GM12878 (cell line): ENCODE results near the gene TOR1A. TPM values are rescaled to one million over a fixed set of nuclear protein-coding genes. Genes with fewer than 3 reads are reported as not detected.

Source experiments
- ATAC-seq: fragments of 200-7000 bp; cut with Tn5 transposase; 3 replicates; pipeline ENCODE4 v1.9.1; 2020; ENCODE audit warnings: mild to moderate bottlenecking, moderate library complexity
- BruUV-seq: library from RNA; stranded (reverse); fragments of 400-500 nt; replicated peaks from 2 replicates; lab custom pipeline; 2021; lab: Mats Ljungman, UMichigan
- CTCF ChIA-PET: fragments of 300-600 bp; sonication (Branson Sonifier 250); formaldehyde crosslinking; extraction: SDS; loops from one replicate; lab custom pipeline; 2021; ENCODE audit warnings: inconsistent platforms; lab: Yijun Ruan, JAX
- POLR2A ChIA-PET: fragments of 350-600 bp; formaldehyde crosslinking; extraction: SDS; loops from one replicate; lab custom pipeline; 2021; ENCODE audit warnings: inconsistent platforms; lab: Charles Lee
- RAD21 ChIA-PET: fragments of 300-600 bp; sonication (Branson Sonifier 250); formaldehyde crosslinking; loops from one replicate; lab custom pipeline; 2023; ENCODE audit warnings: antibody characterized with exemption; ENCODE audit not compliant: unreplicated experiment; lab: Charles Lee
- SMC1A ChIA-PET: fragments of 300-600 bp; sonication (Branson Sonifier 250); formaldehyde crosslinking; loops from one replicate; lab custom pipeline; 2023; ENCODE audit not compliant: unreplicated experiment, uncharacterized antibody; lab: Charles Lee
- DNase-seq: peaks from one replicate; pipeline ENCODE4 v3.0.0-alpha.2; 2011; ENCODE audit warnings: low read depth, low spot score
- FAIRE-seq: peaks from 3 replicates; lab custom pipeline; 2011; peaks lifted over from hg19 to GRCh38; lab: Jason Lieb, UNC
- H2AFZ ChIP-seq: 2 replicates; pipeline ENCODE4 v1.6.0; 2011; ENCODE audit warnings: low read depth, low read length, control low read depth; ENCODE audit not compliant: control insufficient read depth
- H3K27ac ChIP-seq: 2 replicates; pipeline ENCODE4 v1.5.1; 2011; ENCODE audit warnings: control low read depth; ENCODE audit not compliant: control insufficient read depth, insufficient read depth
- H3K27me3 ChIP-seq, 2 experiments: replicated peaks in 1 of 2; 2 replicates each; pipeline versions ENCODE4 v1.6.0 to v1.6.1; 2011; ENCODE audit warnings: low read length in 1 of 2; ENCODE audit not compliant: control insufficient read depth in 2 of 2, insufficient read depth in 2 of 2
- H3K36me3 ChIP-seq, 2 experiments: 2 replicates each; pipeline ENCODE4 v1.5.1; 2011; ENCODE audit warnings: low read length in 1 of 2; ENCODE audit not compliant: control insufficient read depth in 2 of 2, insufficient read depth in 2 of 2
- H3K4me1 ChIP-seq: 2 replicates; pipeline ENCODE4 v1.6.1; 2011; ENCODE audit warnings: mild to moderate bottlenecking, low read length, moderate library complexity, mixed read lengths; ENCODE audit not compliant: control insufficient read depth, insufficient read depth
- H3K4me2 ChIP-seq: 2 replicates; pipeline ENCODE4 v1.6.0; 2011; ENCODE audit warnings: control low read depth; ENCODE audit not compliant: control insufficient read depth, insufficient read depth
- H3K4me3 ChIP-seq: fragments of 200-600 bp; sonication (generic); 2 replicates; pipeline ENCODE4 v1.5.1; 2016
- H3K79me2 ChIP-seq: 2 replicates; pipeline ENCODE4 v1.6.0; 2011; ENCODE audit warnings: low read length; ENCODE audit not compliant: control insufficient read depth, insufficient read depth
- H3K9ac ChIP-seq: 2 replicates; pipeline ENCODE4 v1.8.0; 2011; ENCODE audit warnings: low read length, control low read depth, mixed read lengths; ENCODE audit not compliant: control insufficient read depth, insufficient read depth
- H3K9me3 ChIP-seq: replicated peaks from 3 replicates; pipeline ENCODE4 v1.5.1; 2011; ENCODE audit warnings: mild to moderate bottlenecking, low read length; ENCODE audit not compliant: control insufficient read depth, insufficient read depth
- H4K20me1 ChIP-seq: 2 replicates; pipeline ENCODE4 v1.6.0; 2011; ENCODE audit not compliant: control insufficient read depth, insufficient read depth
- IKZF2 ChIP-seq, 2 experiments: fragments of 450-650 bp; IDR thresholded peaks; 2 replicates each; pipeline ENCODE4 v1.6.1; 2017; ENCODE audit warnings: mild to moderate bottlenecking in 2 of 2, moderate library complexity in 2 of 2
- whole genome bisulfite sequencing: methylation state at CpG from one replicate; pipeline ENCODE4 v1.1.6; 2016; ENCODE audit warnings: low lambda C conversion rate; ENCODE audit not compliant: insufficient replicate concordance, insufficient coverage; ENCODE audit errors: missing lambda C conversion rate; 5-methylcytosine and 5-hydroxymethylcytosine counted together
- in situ Hi-C: fragments of 300-500 bp; cut with MboI; formaldehyde crosslinking; loops from 9 replicates; pipeline ENCODE4 v1.14.3; 2018; ENCODE audit warnings: mixed read lengths
- intact Hi-C: fragments of 100-400 bp; cut with micrococcal nuclease; formaldehyde crosslinking; loops from one replicate; pipeline ENCODE4 v1.14.2; 2022; ENCODE audit not compliant: unreplicated experiment
- polyA plus RNA-seq, 11 experiments: library from polyadenylated mRNA; depleted of rRNA in 4 of 11; unstranded in 6 of 11; stranded (reverse) in 5 of 11; fragments of >200 nt; fragmentation: Nextera tagmentation in 4 of 11; fragmentation: Illumina TruSeq in 1 of 11; extraction: Ambion mirVana in 4 of 11; extraction: Trizol in 1 of 11; gene quantifications; 1 replicate in 1 of 11; 2 replicates in 10 of 11; pipeline versions ENCODE4 v1.2.1 to v1.2.3, GENCODE V29; 2011 to 2016; ENCODE audit warnings: inconsistent platforms in 2 of 11, missing spikeins in 2 of 11, low read depth in 1 of 11
- total RNA-seq, 4 experiments: library from RNA; depleted of rRNA in 3 of 4; stranded (reverse); fragments of >200 nt in 3 of 4; fragmentation: Illumina TruSeq in 1 of 4; extraction: Trizol in 1 of 4; gene quantifications; 2 replicates each; pipeline versions ENCODE4 v1.2.1 to v1.2.3, GENCODE V29; 2013 to 2021
- TF ChIP-seq, protein P1 (sequence below): IDR thresholded peaks from 2 replicates; pipeline ENCODE4 v1.6.1; 2011; ENCODE audit warnings: low read depth, low read length, improper control_type of control experiment, borderline replicate concordance
- TF ChIP-seq, protein P2 (sequence below): fragments of 150-350 bp; IDR thresholded peaks from 2 replicates; pipeline ENCODE4 v1.6.1; 2016; ENCODE audit warnings: low read depth, low read length

TOR1A gene
- total and polyA plus RNA-seq, 10 of the 15 experiments (the other 5 are each of a cell fraction or from before 2014, with no cell fraction given): 3.2 to 60.8 (median 38.6) TPM

DNA sequence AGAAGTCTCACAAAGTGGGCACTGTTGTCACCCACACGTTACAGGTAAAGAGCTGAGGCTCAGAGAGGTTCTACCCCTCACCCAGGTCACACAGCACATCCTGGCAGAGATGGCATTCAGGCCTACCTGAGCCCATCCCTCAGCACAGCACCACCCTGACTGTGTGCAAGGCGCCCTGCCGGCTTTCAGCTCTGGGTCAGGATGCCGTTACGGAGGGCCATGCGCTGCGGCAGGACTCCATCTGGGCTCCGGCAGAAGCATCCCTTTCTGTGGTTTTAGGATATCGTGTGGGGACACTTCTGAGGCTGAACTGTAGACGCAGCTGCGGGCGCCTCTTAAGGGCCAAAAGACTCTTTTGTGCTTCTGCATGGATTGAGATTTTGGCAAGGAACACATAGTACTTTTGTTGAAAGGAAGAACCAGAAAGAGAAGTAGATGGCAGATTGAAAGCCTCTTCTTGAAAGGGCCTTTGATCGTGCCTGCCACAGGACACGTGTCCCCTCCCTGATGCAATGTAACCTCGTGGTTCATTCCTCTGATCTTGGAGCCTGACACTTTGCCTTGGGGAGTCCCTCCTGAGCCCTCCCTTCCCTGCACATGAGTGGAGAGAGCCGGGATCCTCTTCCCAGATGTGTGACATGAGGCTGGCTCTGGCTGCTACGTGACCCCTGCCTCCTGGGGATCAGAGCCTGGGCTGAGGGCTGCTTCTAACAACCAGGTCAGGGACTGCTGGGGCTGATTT, 42.6 kb upstream of the TOR1A start:
- SMC1A ChIA-PET: no interaction called here
- CTCF ChIA-PET: no interaction called here
- peaks cover 0 to 2% of the 10 kb centered on the region in 2 experiments; a peak in 3 of 4 replicates for H3K36me3 ChIP-seq
- H4K20me1 ChIP-seq: no peaks in the 10 kb centered on the region
- H3K4me1 ChIP-seq: peaks cover 5% of the 10 kb centered on the region
- DNase-seq (no peak), ATAC-seq (no peak), FAIRE-seq (no peak)
- POLR2A ChIA-PET: no interaction called here
- H2AFZ ChIP-seq: no peak overlapping the region
- no peaks in the 10 kb centered on the region for H3K9me3 ChIP-seq
- H3K79me2 ChIP-seq: no peaks in the 10 kb centered on the region
- no TSS peak for BruUV-seq
- TF ChIP-seq, protein P1, sequence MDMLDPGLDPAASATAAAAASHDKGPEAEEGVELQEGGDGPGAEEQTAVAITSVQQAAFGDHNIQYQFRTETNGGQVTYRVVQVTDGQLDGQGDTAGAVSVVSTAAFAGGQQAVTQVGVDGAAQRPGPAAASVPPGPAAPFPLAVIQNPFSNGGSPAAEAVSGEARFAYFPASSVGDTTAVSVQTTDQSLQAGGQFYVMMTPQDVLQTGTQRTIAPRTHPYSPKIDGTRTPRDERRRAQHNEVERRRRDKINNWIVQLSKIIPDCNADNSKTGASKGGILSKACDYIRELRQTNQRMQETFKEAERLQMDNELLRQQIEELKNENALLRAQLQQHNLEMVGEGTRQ: no peak
- TF ChIP-seq, protein P2, sequence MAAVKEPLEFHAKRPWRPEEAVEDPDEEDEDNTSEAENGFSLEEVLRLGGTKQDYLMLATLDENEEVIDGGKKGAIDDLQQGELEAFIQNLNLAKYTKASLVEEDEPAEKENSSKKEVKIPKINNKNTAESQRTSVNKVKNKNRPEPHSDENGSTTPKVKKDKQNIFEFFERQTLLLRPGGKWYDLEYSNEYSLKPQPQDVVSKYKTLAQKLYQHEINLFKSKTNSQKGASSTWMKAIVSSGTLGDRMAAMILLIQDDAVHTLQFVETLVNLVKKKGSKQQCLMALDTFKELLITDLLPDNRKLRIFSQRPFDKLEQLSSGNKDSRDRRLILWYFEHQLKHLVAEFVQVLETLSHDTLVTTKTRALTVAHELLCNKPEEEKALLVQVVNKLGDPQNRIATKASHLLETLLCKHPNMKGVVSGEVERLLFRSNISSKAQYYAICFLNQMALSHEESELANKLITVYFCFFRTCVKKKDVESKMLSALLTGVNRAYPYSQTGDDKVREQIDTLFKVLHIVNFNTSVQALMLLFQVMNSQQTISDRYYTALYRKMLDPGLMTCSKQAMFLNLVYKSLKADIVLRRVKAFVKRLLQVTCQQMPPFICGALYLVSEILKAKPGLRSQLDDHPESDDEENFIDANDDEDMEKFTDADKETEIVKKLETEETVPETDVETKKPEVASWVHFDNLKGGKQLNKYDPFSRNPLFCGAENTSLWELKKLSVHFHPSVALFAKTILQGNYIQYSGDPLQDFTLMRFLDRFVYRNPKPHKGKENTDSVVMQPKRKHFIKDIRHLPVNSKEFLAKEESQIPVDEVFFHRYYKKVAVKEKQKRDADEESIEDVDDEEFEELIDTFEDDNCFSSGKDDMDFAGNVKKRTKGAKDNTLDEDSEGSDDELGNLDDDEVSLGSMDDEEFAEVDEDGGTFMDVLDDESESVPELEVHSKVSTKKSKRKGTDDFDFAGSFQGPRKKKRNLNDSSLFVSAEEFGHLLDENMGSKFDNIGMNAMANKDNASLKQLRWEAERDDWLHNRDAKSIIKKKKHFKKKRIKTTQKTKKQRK: no peak
- no peak for TF ChIP-seq IKZF2 (IDR thresholded peaks at IDR 0.05)
- H3K4me2 ChIP-seq: no peak overlapping the region
- WGBS: 73% methylated on average over 17 of the region's 17 CpGs
- no peak overlapping the region for H3K9ac ChIP-seq
- in situ Hi-C loops (no loop called here), intact Hi-C loops (no loop called here)
- no peak overlapping the region for H3K27ac ChIP-seq
- no peak overlapping the region for H3K4me3 ChIP-seq
- RAD21 ChIA-PET: no interaction called here
- H3K27me3 ChIP-seq: no peaks in the 10 kb centered on the region
